NK-92 (cell line): ENCODE results near the gene TJP3.
"Not testable (repeated sequence)": the region's sequence is repeated elsewhere in the genome, so short reads cannot be mapped to it uniquely, and the experiment has no call there.

Experiments
- DNase-seq: peaks from one replicate; lab custom pipeline; 2025; ENCODE audit not compliant: unreplicated experiment; lab: John Stamatoyannopoulos, UW

The TJP3 gene, protein sequence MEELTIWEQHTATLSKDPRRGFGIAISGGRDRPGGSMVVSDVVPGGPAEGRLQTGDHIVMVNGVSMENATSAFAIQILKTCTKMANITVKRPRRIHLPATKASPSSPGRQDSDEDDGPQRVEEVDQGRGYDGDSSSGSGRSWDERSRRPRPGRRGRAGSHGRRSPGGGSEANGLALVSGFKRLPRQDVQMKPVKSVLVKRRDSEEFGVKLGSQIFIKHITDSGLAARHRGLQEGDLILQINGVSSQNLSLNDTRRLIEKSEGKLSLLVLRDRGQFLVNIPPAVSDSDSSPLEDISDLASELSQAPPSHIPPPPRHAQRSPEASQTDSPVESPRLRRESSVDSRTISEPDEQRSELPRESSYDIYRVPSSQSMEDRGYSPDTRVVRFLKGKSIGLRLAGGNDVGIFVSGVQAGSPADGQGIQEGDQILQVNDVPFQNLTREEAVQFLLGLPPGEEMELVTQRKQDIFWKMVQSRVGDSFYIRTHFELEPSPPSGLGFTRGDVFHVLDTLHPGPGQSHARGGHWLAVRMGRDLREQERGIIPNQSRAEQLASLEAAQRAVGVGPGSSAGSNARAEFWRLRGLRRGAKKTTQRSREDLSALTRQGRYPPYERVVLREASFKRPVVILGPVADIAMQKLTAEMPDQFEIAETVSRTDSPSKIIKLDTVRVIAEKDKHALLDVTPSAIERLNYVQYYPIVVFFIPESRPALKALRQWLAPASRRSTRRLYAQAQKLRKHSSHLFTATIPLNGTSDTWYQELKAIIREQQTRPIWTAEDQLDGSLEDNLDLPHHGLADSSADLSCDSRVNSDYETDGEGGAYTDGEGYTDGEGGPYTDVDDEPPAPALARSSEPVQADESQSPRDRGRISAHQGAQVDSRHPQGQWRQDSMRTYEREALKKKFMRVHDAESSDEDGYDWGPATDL

DNA sequence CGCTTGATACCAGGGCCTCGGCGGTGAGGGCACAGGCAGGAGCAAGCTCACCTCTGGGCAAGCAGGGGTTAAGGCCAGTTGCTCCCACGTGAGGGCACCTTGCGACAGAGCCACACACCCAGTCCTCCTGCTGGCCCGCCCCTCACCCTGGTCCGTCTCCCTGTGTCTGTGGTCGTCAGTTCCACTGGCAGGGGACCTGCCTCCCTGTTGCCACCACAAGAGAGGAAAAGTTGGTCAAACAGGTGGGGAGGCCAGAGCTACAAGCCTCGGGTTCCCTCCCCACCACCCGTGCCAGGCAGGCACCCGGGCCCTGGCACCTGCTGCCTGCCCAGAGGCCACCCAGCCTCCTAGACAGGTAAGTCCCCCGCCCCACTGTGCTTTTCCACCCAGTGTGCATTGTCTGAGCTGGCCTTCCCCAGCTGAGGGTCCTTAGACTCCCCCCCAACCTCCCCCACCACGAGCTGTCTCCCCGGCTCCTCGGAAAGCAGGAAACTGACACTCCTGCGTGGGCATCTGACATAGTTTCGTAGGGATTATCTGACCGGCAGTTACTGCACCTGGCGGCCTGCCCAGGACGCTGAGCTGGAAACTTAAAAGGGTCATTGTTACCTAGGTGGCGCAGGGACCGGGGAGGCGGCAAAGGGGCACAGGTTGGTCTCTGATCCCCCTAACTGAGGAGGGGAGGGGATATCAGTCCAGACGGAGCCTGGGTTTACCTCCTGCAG, at the start of gene TJP3:
TSS of gene TJP3 (plus strand) at position 178 of the 725 bp plus-strand sequence. CDS start 20,049 bp downstream, outside the sequence.
- DNase-seq, result no peak

DNA sequence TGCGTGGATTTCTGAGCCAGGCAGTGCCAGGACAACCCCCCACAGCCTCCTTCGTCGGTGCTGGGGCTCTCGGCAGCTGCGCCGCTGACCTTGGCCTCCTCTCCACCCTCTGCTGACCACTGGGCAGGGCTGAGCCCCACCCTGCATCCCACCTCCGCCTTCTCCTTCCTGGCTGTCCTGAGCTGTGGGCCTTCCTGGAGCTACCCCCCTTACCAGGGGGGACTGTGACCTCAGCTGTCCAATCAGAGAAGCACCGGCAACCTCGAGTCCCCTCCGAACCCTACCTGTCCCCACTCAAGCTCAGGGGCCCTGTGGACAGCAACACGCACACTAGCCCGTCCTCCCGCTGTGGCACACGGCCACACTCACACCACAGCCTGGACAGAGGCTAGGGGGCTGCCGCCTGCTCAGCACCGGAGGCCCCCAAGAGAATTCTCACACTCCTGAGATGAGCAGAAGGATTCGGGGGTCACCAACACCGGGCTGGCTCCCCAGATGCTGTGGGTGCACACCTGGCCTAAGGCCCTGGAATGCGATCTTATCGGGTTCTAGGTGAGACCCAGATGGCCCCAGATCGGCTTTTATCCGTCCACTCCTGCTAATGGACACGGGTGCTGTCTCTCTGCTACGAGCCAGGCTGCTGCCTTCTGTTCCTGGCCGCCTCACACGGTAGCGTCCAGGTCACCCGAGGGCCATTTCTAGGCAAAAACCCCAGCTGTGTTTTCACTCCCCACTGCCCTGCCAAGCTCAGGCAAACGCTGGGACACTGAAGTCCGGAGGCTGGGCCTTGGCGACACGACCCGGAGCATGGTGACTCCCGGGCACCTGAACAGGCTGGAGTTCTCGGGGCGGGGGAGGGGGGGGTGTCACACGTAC, 49.1 kb upstream of the TJP3 start:
- no peak for DNase-seq

DNA sequence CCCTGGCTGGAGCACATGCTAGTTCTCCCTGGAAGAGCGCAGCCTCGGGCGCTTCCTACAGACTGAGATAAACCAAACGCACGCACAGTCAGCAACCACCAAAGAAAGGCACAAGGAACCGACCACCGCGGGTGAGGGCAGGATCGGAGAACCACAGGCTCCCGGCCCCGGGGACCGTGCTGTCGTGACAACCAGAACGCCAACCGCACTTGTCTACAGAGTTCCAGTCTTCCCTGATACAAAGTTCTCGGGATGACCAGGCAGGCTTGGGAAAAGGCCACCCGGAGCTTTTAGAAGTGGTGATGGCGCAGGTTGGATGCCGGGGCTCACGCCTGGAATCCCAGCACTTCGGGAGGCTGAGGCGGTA, 48.5 kb upstream of the TJP3 start:
- no peak for DNase-seq

DNA sequence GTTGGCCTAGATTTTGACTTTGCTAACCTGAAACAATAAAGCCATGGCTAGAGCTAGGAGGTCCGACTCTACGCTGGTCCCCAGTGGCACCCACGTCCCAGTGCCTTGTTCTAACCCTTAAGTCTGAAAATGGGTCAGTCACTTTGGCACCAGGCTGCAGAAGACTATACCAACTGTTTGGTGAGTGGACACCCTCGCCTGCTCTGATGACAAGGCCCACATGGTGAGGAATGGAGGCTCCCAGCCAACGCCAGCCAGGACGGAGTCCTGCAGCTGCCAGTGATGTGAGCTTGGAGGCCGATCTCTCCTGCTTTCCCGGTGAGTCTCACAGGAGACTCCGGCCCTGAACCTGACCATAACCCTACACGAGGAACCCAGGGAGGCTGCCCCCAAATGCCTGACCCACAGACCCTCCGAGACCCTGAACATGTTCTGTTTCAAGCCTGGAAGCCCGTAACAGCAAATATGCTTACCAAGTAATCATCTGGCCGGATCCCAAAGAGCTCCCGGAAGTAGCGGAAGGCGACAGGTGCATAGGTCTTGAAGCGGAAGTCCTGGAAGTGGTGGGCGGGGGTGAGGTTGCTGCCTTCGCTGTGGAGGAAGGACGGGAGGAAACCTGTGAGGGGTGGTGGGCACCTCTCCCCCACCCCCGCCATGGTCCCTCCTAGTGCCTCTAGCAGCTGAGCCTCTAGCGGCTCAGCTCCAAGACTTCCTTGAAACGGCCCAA, 47.5 kb upstream of the TJP3 start:
- DNase-seq, result no peak

DNA sequence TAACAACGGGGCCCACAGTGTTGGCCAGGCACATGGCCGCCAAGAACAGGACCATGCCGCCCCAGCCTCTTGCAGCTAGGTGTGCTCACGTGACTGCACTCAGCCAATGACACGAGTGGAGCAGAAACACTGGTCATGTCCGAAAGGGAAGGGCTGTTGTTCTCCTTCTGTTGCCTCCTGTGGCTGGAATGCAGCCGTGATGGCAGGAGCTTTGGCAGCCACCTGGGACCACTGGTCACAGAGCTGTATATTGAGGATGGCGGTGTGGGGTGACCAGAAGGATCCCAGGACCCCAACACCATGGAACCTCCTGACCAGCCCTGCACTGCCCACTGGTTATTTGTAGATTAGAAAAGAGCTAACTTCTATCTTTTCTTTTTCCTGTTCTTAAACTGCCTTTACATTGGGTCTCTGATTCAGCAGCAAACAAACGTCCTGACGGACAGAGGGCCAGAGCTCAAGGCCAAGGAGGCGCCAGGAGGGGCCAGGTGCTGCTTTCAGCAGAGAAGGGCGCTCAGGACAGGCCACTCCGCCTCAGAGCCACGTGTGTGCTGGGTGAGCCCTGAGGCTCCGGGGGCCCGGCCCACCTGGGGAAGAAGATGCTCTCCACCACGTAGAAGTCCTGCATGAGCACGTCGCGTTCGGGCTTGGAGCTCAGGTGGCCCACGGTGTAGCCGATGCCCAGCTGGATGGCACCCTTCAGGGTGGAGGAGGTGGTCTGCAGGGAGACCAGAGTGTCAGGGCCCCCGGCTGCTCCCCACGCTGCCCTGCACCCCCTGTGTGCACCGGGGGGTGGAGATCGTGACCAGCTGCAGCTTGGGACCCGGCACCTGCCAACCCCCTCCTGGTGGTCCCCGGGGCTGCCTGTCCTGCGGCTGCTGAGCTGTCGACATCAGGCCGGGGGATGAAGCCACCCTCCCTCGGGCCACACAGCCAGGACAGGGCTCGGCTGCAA, 46.6 kb upstream of the TJP3 start:
- DNase-seq, result no peak

DNA sequence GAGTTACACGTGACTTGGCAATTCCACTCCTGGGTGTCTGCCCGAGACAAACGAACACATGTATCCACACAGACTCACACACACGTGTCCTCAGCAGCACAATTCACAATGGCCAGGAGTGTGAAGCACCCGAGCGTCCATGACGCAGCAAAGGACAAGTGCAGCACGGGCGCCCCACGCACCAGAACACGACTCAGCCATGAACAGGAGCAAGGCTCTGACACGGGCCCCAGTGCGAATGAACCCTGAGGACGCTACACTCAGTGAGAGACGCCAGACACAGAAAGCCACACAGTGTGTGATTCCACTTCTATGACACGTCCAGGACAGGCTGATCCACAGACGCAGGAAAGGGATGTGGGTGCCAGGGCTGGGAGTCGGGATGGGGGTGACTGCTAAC, 44.3 kb upstream of the TJP3 start:
- no peak for DNase-seq

DNA sequence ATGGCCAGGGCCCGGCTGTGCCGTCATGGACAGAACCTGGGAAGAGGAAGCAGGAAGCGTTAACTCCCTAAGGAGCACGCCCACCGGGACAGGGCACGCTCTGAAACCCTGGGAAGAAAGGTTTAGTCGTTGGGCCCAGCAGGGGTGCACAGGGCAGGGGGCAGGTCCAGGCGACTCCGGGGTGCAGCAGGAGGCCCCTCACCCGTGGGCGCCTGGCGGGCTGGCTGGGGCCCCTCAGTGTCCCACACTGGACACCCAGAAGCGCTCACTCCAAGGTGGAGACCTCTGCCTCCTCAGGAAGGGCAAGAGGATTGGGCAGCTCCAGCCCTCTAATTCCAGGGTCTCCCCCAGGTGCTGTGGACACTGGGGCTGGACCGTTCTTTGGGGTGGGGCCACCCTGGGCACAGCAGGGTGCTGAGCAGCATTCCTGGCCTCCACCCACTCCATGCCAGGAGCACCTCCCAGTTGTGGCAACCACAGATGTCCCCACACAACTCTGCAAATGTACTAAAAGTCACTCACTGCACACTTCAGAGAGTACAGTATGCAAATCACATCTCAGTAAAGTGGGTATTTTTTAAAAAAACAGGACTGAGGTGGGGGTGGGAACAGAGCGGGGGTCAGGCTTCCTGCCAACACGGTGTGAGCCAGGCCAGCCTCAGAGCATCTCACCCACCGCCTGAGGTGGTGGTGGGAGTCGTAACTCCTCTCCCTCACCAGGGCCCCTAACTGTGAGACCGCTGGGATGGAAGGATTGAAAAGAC, 43.1 kb upstream of the TJP3 start:
- no peak for DNase-seq

DNA sequence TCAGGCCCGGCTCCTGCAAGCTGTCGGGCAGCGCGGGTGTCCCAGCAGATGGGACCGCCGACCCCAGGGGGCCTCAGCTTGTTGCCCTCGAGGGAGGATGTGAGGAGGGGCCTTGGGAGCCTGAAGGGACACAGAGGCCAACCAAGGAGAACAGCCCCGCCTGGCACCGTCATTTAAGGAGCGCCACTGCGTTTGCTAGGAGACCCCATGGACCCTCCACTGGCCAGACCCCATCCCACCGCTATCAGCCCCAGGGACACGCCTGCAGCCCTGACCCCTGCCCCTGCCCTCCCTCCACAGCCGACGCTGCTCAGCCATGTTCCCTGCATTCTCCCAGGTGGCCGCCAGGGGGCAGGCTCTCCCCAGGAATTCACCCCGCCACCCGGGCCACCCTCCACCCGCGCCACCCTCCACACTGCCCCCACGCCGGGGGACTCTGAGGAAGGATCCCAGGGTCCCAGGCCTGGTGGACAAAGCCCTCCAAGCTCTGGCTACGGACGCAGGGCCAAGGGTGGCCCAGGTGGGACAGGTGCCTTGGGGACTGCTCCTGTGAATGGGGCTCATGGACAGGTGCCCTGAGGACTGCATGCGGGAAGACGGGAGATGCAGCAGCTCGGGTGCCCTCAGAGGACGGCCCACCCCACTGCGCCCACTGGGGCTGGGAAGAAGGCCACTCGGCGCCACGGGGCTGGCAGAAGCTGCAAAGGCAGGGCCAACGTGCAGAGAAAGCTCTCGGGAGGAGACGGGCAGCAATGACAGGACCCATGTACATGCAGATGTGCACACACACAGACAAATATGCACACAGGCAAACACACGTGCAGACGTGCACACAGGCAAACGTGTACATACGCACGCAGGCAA, 42.3 kb upstream of the TJP3 start:
- DNase-seq, result no peak

DNA sequence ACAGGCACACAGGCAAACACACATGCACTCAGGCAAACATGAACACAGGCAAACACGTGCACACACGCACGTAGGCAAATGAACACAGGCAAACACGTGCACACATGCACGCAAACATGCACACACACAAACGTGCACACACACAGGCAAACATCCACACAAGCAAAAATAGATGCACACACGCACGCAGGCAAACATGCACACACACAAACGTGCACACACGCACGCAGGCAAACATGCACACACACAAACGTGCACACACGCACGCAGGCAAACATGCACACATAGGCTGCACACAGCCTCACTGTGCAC, 41.7 kb upstream of the TJP3 start:
- DNase-seq, result not testable (repeated sequence)

DNA sequence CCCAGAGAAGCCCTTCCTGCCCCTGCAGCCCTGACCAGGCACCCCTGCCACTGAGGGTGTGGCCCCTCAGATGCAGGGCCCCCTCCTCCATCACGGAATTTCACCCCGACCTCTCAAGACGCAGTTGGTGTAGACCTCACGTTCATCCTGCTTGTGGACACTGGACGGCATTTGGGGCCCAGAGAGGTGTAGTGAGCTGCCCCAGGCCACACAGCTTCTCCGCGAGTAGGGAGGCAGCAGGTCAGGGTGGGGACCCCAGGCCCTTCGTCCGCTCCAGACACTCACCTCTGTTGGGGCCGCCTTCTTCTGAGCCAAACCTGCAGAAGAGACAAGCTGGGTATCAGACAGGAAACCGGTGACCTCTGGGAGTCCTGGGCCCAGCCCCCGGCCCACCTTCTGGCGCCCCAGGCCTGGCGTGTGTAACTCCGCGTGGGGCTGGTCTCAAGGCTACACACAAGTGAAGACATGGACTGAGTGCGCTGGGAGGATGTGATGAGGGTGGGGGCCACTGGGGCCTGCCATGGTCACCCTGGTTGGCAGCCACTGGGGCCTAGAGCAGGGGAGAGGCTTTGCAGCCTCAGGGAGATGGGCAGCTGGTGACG, 41.0 kb upstream of the TJP3 start:
- no peak for DNase-seq

DNA sequence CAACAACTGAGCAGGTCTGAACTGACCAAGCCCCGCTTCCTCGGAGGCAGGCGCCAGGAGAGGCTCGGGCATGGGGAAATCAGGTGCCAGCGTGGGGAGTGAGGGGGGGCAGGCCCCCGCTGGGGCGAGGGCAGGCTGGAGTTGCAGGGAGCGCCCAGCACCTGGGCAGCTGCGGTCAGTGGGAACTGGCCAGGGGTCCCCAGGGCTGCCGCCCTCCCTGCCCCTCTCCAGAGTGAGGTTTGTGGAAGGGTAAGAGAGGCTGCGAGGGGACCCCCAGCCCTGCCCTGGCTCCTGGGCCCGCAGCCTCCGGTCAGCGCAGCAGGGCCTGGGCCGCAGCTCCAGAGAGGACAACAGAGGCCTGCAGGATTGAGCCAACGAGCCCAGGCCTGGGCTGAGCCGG, 40.4 kb upstream of the TJP3 start:
- DNase-seq, result no peak

DNA sequence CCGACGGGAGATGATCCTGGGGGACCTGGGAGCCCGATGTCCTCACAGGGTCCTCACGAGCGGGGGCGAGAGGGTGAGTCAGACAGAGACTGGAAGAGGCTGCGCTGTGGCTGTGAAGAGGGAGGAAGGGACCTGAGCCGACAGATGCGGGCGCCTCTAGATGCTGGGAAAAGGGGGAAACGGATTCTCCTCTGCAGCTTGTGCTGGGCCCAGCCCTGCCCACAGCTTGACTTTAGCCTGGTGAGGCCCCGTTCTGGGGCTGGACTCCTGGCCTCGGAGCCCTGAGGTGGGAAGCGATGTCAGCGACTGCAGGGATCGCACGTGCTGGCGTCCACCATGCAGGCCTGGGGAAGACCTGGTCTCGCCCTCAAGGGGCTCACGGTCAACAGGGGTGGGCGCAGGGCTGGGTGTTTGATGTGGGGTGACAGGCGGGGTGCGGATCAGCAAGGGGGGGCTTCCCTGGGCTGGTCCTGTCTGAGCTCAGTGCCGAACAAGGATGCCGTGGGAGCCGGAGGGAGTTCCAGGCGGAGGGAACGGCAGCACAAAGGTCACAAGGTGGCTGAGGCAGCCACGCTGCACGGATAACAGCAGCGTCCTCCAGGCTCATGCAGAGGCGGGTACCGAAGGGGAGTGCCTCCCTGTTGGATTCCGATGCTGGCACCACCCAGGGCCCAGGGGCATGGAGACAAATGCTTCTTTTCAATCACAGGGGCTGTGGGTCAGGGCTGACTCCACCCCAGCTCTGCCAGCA, 39.7 kb upstream of the TJP3 start:
- DNase-seq, result no peak

DNA sequence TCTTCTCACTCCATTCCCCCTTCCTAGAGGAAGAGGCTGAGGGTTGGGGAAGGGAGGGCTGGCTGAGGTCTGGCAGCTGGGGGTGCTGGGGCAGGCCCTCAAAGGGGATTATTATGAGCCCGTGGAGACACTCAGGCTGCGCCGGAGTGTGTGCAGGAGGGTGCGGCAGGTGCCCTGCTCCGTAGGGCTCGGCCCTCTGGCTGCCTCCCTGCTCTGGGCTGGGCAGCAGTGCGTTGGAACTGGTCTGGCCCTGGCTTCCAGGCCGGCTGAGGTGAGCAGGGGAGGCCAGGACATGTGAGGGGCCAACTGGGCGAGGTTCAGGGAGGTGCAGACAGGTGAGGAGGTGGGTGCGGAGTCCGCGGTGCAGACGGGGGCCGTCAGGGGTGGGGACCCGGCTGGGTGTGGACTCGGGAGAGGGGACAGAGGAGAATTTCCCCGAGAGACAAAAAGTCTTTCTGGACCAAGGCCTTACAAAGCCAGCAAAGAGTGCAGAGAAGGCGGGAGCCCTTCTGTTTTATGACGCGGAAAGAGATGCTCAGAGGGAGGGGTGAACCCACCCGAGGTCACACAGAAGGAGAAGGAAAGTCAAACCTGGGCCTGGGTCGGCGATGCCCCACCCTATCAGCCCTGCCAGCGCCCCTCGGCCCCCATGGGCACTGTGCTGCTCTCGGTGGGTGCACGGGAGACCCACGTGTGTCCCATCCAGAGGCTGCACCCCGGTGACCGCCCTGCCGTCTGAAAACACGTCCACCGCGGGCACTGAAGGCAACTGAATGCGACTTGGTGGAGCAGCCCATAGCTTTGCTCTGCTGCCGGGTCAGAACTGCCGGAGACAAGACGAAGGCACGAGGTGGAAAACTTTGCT, 38.9 kb upstream of the TJP3 start:
- no peak for DNase-seq

DNA sequence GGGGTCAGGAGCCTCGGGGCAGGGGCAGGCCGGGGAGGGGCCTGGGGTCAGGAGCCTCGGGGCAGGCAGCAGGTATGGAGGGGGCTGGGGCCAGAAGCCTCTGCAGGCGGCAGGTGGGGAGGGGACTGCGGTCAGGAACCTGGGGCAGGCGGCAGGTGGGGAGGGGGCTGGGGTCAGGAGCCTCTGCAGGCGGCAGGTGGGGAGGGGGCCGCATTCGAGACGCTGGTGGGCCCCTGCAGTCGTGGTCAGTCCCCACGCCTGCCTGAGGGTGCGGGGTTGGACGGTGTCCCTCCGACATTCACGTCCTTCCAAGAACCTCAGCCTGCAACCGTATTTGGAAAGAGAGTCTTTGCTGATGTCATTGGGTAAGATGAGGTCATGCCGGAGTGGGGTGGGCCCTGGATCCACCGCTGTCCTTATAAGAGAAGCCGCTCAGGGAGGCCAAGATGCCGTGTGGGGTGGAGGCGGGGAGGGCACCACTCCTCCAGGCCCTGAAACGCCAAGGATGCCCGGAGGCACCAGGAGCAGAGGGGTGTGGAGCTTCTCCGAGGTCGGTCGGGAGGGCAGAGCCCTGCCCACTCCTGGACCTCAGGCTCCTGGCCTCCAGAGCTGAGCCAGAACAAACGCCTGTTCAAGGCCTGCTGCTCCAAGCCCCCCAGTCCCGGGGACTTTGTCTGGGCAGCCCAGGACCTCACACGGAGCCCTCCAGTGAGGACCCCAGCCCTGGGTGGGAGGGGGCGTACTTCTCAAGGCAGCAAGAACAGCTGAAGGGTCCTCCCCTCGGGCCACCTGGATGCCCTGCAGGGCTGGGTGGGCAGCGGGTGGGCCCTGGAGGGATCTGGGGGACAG, 38.0 kb upstream of the TJP3 start:
- DNase-seq, result no peak
